NCI-H446 treated with DMSO at 0.1 percent for 48 hours (cell line): ENCODE measurements around the gene CLNS1A.
"Not testable (repeated sequence)": the region's sequence is repeated elsewhere in the genome, so short reads cannot be mapped to it uniquely, and the experiment has no call there.

Experiments
- DNase-seq: peaks from one replicate; lab custom pipeline; 2025; lab: John Stamatoyannopoulos, UW

Gene CLNS1A

DNA sequence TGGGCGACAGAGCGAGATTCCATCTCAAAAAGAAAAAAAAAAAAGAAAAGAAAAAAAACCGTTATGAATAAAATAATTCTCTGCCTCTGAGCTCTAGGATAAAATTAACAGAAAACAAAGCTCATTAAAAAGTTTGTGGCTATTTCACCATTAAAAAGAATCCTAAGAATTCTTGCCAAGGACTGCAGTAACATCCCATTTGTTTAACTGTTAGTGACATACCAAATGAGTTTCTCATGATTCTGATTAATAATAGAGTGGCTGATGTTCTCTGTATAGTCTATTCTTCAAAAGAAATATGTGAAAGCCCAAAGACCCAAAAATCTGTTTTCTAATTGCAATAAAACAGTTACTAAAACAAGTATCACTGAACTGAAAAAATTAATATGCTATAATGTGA is 19.7 kb downstream of the CLNS1A start:
- DNase-seq, result no peak

- no peak for DNase-seq
These were observed 25.7 kb downstream of the CLNS1A start for GRCh38 chr11:77611921-77612320.

DNA sequence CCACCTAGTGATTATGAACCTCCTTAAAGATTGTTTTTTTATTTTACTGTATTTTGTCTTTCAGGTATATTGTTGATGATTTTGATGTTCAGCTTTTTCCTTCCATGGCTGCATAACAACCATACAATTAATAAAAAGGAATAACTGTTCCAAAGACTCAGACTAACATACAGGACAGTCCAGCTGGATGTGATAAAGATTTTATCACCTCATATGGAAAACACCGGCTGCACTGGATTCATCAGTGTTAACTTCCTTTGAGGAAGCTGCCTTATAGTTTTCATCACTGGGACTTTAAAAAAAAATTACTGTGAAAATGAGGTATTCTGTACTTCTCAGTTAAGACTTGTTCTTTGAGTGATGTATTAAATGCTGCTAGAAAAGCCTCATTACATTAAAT is 28.4 kb downstream of the CLNS1A start:
- no peak for DNase-seq

DNA sequence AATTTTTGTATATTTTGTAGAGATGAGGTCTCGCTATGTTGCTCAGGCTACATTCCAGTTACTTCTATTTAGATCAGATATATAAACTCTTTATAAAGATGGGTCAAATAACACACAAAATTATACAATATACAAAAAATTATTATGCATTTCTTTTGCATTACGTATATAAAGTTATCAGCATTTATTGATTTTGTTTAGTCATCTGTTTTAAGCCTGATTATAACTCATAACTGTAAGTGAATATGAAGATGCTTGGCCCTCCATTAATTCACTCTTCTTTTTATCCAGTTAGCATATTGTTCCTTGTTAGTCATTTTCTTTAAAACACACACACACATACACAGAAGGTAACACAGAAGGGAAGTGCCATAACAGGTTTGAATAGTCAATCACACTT is 33.3 kb downstream of the CLNS1A start:
- no peak for DNase-seq

GRCh38 chr11:77602381-77603088 is 35.1 kb downstream of the CLNS1A start:
- DNase-seq, result no peak

DNA sequence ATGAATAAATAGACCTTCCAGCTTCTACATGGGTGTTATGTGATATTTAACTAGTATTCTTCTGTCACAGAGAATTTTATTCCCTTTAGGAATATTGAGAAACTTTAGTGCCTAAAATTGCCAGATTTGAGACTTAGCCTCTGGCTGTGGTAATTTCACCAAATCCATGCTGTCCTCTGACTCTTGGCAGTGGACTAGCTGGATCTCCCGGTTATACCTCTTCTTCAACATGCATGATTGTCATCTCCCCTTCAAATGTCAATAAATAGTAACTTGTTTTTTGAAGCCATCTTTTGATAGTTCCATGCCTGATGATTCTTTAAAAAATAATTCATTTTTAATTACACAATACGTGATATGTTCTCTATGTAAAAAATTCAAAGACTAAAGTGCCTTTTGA is 39.4 kb downstream of the CLNS1A start:
- no peak for DNase-seq

DNA sequence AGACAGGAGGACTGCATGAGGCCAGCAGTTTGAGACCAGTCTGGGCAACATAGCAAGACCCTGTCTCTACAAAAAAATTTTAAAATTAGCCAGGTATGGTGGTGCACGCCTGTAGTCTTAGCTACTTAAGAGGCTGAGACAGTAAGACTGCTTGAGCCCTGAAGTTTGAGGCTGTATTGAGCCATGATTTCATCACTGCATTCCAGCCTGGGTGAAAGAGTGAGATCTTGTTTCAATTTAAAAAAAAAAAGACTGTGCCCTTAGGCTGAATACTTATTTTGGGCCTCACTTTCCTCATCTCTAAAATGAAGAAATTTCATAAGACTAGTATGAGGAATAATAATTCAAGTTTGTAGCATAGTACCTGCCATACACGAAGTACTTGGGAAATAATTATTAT is 41.0 kb downstream of the CLNS1A start:
- DNase-seq, result no peak

- DNase-seq, result no peak
These were observed 43.7 kb downstream of the CLNS1A start for GRCh38 chr11:77593883-77594282.

- no peak for DNase-seq
These were observed 44.9 kb downstream of the CLNS1A start for GRCh38 chr11:77592727-77593126.

- DNase-seq, result no peak
These were observed 47.3 kb downstream of the CLNS1A start for GRCh38 chr11:77590194-77590782.

DNA sequence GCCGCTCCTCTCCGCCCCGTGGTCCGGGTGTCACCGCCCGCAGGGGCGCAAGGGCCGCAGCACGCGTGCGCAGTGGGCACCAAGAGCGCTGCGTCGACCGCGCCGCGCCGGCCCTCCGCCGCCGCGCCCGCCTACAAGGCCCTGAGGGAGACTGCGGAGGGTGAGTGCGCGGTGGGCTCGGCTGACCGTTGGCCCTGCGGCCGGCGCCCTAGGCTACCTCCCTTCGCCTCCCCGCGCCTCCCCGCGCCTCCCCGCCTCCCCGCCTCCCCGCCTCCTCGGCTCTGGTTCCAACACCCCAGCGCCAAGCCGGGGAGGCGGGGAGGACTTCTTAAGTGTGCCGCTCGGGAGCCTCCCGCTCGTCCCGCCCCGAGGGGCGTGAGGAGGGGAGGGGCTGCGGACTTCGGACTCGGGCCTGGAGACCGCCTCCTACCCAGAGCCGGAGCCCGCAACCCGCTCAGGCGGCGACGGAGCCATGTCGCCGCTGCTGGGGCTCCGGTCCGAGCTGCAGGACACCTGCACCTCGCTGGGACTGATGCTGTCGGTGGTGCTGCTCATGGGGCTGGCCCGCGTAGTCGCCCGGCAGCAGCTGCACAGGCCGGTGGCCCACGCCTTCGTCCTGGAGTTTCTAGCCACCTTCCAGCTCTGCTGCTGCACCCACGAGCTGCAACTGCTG is 47.9 kb downstream of the CLNS1A start, which contains the start of gene AQP11:
TSS of gene AQP11 (plus strand) at position 433 of the 673 bp plus-strand sequence. CDS start at position 473, 40 bp downstream.
- DNase-seq, result peak; percentile 76

DNA sequence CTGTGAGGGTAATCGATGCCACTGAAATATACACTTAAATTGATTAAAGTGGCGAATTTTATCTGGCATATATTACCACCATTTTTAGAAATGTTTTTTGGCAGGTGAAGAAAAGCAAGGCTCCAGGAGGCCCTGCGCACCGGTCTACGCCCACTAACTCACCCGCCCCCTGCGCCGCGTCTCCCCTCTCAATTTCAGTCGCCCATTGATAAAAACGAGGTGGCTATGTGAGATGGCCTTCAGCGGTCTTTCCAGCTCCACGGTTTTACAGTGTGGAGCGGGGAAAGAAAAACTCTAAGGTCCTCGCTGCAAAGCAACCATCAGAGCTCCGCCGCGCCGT is 48.4 kb downstream of the CLNS1A start:
- no peak for DNase-seq

- DNase-seq, result no peak
These were observed 56.8 kb downstream of the CLNS1A start for GRCh38 chr11:77580712-77581337.

DNA sequence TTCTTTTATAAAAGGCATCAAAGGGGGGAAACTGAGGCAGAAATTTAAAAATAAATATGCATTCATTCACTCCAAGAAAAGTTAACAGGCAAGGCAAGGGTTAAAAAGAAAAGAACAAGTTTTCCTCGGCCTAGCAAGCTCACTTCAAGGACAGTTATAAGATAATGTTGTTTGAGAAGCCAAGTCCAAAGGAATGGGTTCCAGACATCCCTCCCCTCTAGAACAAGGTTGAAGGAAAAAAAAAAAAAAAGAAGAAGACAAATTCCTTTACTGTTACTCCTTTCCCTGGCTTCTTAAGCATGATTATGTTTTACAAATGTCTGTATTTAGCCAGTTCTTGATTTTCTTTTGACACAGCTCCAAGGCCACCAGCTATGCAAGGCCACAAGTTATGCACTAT is 62.2 kb downstream of the CLNS1A start:
- not testable (repeated sequence) for DNase-seq

- DNase-seq, result not testable (repeated sequence)
These were observed 66.7 kb downstream of the CLNS1A start for GRCh38 chr11:77570896-77571295.

- no peak for DNase-seq
These were observed 67.9 kb downstream of the CLNS1A start for GRCh38 chr11:77569676-77570070.

- no peak for DNase-seq
These were observed 68.5 kb downstream of the CLNS1A start for GRCh38 chr11:77568916-77569675.

DNA sequence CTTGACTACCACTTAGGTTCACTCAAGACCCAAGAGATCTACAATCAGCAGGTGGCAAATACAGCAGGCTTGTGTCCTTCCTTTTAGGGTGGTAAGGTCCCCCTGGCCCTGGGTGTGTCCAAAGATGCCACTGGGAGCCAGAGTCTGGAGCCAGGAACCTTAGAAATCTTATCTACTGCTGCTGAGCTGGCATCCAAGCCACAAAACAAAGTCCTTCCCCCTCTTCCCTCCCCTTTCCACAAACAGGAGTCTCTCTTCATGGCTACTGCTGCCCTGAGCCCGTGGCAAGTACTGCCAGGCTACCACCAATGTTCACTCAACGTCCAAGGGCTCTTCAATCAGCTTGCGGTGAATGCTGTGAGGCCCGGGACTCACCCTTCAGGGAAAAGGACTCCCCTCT is 69.3 kb downstream of the CLNS1A start:
- DNase-seq, result no peak
